Caco-2 (cell line): ENCODE results near the gene CAMKK1. TPM values are rescaled to one million over a fixed set of nuclear protein-coding genes. Genes with fewer than 3 reads are reported as not detected.

Source experiments
- BruUV-seq: library from RNA; stranded (reverse); fragments of 400-500 nt; replicated peaks from 2 replicates; lab custom pipeline; 2021; lab: Mats Ljungman, UMichigan
- CTCF ChIA-PET: fragments of 300-600 bp; sonication (Branson Sonifier 250); formaldehyde crosslinking; loops from one replicate; lab custom pipeline; 2022; ENCODE audit warnings: antibody characterized with exemption; lab: Charles Lee
- POLR2A ChIA-PET: fragments of 300-600 bp; sonication (Branson Sonifier 250); formaldehyde crosslinking; loops from one replicate; lab custom pipeline; 2022; ENCODE audit warnings: antibody characterized with exemption; lab: Charles Lee
- DNase-seq, 2 experiments: peaks; one replicate each; pipeline versions ENCODE4 v3.0.0 to v3.0.0-alpha.2; 2020 to 2022
- H3K27me3 ChIP-seq: replicated peaks from 2 replicates; pipeline ENCODE4 v1.6.0; 2011; ENCODE audit warnings: low read length; ENCODE audit not compliant: control insufficient read depth, insufficient read depth
- H3K36me3 ChIP-seq: 2 replicates; pipeline ENCODE4 v1.5.1; 2011; ENCODE audit warnings: low read length; ENCODE audit not compliant: control insufficient read depth, insufficient read depth
- H3K4me1 ChIP-seq: fragments of 250-450 bp; sonication (Bioruptor Pico); 2 replicates; pipeline ENCODE4 v1.5.1; 2020; ENCODE audit warnings: mild to moderate bottlenecking
- H3K4me3 ChIP-seq: 2 replicates; pipeline ENCODE4 v1.5.1; 2011; ENCODE audit warnings: low read depth, mild to moderate bottlenecking, control low read depth, low read length
- H3K9me3 ChIP-seq: fragments of 250-450 bp; sonication (Bioruptor Pico); 2 replicates; pipeline ENCODE4 v1.5.1; 2020; ENCODE audit warnings: mild to moderate bottlenecking, moderate library complexity
- H3K27ac Mint-ChIP-seq: one replicate; pipeline ENCODE4 v1.8.0; 2022; ENCODE audit warnings: mixed read lengths; ENCODE audit not compliant: unreplicated experiment
- H3K27me3 Mint-ChIP-seq: one replicate; pipeline ENCODE4 v1.8.0; 2022; ENCODE audit warnings: mixed read lengths; ENCODE audit not compliant: insufficient read depth, unreplicated experiment
- H3K36me3 Mint-ChIP-seq: one replicate; pipeline ENCODE4 v1.8.0; 2022; ENCODE audit warnings: mild to moderate bottlenecking, mixed read lengths; ENCODE audit not compliant: insufficient read depth, unreplicated experiment
- H3K4me1 Mint-ChIP-seq: one replicate; pipeline ENCODE4 v1.8.0; 2022; ENCODE audit warnings: low read depth, mixed read lengths; ENCODE audit not compliant: unreplicated experiment
- H3K4me3 Mint-ChIP-seq: one replicate; pipeline ENCODE4 v1.8.0; 2022; ENCODE audit warnings: mild to moderate bottlenecking, moderate library complexity, mixed read lengths; ENCODE audit not compliant: unreplicated experiment
- H3K9me3 Mint-ChIP-seq: one replicate; pipeline ENCODE4 v1.8.0; 2022; ENCODE audit warnings: mixed read lengths; ENCODE audit not compliant: unreplicated experiment
- intact Hi-C: fragments of 100-400 bp; cut with micrococcal nuclease; formaldehyde crosslinking; loops from one replicate; pipeline ENCODE4 v1.10.0; 2022; ENCODE audit not compliant: unreplicated experiment
- total RNA-seq: library from RNA; stranded (reverse); gene quantifications from 2 replicates; pipeline ENCODE4 v1.2.3, GENCODE V29; 2022
- TF ChIP-seq, protein P1 (sequence below), 2 experiments: fragments of 200-600 bp in 1 of 2; IDR thresholded peaks; 1 replicate in 1 of 2; 2 replicates in 1 of 2; pipeline versions ENCODE4 v1.5.1 to v1.8.0; 2011 to 2022; ENCODE audit warnings: antibody characterized with exemption in 1 of 2, control low read depth in 1 of 2, inconsistent platforms in 1 of 2, low read depth in 1 of 2, low read length in 1 of 2, mild to moderate bottlenecking in 1 of 2, moderate library complexity in 1 of 2; ENCODE audit not compliant: insufficient read depth in 1 of 2, severe bottlenecking in 1 of 2, unreplicated experiment in 1 of 2

CAMKK1 gene
- total RNA-seq, 1 experiment from 2014 or later = 1.9 TPM

- H3K36me3 Mint-ChIP-seq = peaks cover 8% of the 10 kb centered on the region
- intact Hi-C loops = no loop called here
- H3K4me1 Mint-ChIP-seq = peaks cover 9% of the 10 kb centered on the region
Observed at GRCh38 chr17:3890878-3891219, 2.0 kb downstream of the CAMKK1 start.

GRCh38 chr17:3890082-3890877 is 2.6 kb downstream of the CAMKK1 start:
- no peak overlapping the region for H3K4me3 Mint-ChIP-seq
- no peaks in the 10 kb centered on the region for H3K9me3 Mint-ChIP-seq
- H3K9me3 ChIP-seq = no peaks in the 10 kb centered on the region
- no peak overlapping the region for H3K4me3 ChIP-seq
- no peak for DNase-seq
- TF ChIP-seq, protein P1, sequence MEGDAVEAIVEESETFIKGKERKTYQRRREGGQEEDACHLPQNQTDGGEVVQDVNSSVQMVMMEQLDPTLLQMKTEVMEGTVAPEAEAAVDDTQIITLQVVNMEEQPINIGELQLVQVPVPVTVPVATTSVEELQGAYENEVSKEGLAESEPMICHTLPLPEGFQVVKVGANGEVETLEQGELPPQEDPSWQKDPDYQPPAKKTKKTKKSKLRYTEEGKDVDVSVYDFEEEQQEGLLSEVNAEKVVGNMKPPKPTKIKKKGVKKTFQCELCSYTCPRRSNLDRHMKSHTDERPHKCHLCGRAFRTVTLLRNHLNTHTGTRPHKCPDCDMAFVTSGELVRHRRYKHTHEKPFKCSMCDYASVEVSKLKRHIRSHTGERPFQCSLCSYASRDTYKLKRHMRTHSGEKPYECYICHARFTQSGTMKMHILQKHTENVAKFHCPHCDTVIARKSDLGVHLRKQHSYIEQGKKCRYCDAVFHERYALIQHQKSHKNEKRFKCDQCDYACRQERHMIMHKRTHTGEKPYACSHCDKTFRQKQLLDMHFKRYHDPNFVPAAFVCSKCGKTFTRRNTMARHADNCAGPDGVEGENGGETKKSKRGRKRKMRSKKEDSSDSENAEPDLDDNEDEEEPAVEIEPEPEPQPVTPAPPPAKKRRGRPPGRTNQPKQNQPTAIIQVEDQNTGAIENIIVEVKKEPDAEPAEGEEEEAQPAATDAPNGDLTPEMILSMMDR (IDR thresholded peaks at IDR 0.05; ENCODE audit: insufficient read depth in 1 of 2, low read depth in 1 of 2, low read length in 1 of 2, severe bottlenecking in 1 of 2, unreplicated experiment in 1 of 2) = no peak
- intact Hi-C loops = no loop called here
- peaks cover 7% of the 10 kb centered on the region; the same call in 1 of the 2 replicates for H3K4me1 ChIP-seq
- CTCF ChIA-PET = no interaction called here
- H3K36me3 Mint-ChIP-seq = peaks cover 8% of the 10 kb centered on the region
- no peaks in the 10 kb centered on the region for H3K27me3 Mint-ChIP-seq
- no peaks in the 10 kb centered on the region for H3K36me3 ChIP-seq
- peaks cover 9% of the 10 kb centered on the region for H3K4me1 Mint-ChIP-seq
- BruUV-seq = no TSS peak
- POLR2A ChIA-PET = no interaction called here
- no peak overlapping the region for H3K27ac Mint-ChIP-seq
- H3K27me3 ChIP-seq = no peaks in the 10 kb centered on the region

More at GRCh38 chr17:3890878-3891219, 2.0 kb downstream of the CAMKK1 start:
- no peak for DNase-seq
- H3K9me3 ChIP-seq = no peaks in the 10 kb centered on the region
- H3K4me1 ChIP-seq = peaks cover 7% of the 10 kb centered on the region; the same call in 1 of the 2 replicates
- ChIA-PET POLR2A (no interaction called here), CTCF (interaction anchor here (0.5 kb wide), 1 partner anchor 200 kb away, joined by 3 read pairs; no protein-coding TSS in a partner anchor)
- Mint-ChIP-seq H3K9me3 (no peaks in the 10 kb centered on the region), H3K4me3 (peak overlapping the region; percentile 73), H3K27me3 (no peaks in the 10 kb centered on the region), H3K27ac (no peak overlapping the region)
- no peak overlapping the region for H3K4me3 ChIP-seq
- no peaks in the 10 kb centered on the region for H3K36me3 ChIP-seq
- no peaks in the 10 kb centered on the region for H3K27me3 ChIP-seq
- no TSS peak for BruUV-seq
- TF ChIP-seq, protein P1 (IDR thresholded peaks at IDR 0.05; ENCODE audit: insufficient read depth in 1 of 2, low read depth in 1 of 2, low read length in 1 of 2, severe bottlenecking in 1 of 2, unreplicated experiment in 1 of 2) = no peak

DNA sequence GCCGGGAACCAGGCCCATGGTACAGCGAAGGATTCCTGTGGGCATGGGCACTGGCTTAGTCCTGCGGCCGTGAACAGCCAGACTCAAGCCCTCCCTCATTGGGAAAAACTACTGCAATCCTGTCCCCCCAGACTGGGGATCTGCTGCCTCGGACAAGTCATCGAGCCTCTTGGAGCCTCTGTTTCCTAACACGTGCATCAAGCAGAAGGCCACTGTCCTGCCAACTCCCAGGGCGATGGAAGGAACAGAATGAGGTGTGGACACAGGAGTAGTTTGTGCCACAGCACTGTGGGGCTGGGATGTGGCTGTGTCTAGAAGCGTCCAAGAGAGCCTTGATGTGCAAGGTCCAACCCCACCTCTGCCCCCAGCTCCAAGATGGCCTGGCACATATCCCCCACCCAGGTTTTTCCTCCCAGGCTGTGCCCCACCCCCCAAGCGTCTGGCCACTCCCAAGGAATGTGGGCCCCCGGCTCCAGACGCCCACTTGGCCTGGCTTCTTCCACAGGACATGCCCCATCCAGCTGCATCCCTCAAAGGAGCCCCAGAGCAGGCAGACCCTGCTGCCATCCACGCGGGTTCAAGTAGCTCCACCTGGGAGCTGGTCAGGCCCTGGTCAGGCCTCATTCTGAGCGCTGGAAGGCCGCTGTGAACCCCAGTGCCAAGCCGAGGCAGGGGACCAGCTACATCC is 3.4 kb downstream of the CAMKK1 start:
- BruUV-seq = no TSS peak
- CTCF ChIA-PET = no interaction called here
- DNase-seq = no peak
- H3K27me3 ChIP-seq = no peaks in the 10 kb centered on the region
- H3K4me1 ChIP-seq = peaks cover 7% of the 10 kb centered on the region; the same call in 1 of the 2 replicates
- H3K27ac Mint-ChIP-seq = no peak overlapping the region
- no peak overlapping the region for H3K4me3 ChIP-seq
- TF ChIP-seq, protein P1 (IDR thresholded peaks at IDR 0.05; ENCODE audit: insufficient read depth in 1 of 2, low read depth in 1 of 2, low read length in 1 of 2, severe bottlenecking in 1 of 2, unreplicated experiment in 1 of 2) = no peak
- H3K9me3 ChIP-seq = no peaks in the 10 kb centered on the region
- H3K4me3 Mint-ChIP-seq = no peak overlapping the region
- H3K36me3 ChIP-seq = no peaks in the 10 kb centered on the region
- peaks cover 9% of the 10 kb centered on the region for H3K4me1 Mint-ChIP-seq
- POLR2A ChIA-PET = no interaction called here
- no peaks in the 10 kb centered on the region for H3K27me3 Mint-ChIP-seq
- intact Hi-C loops = no loop called here
- no peaks in the 10 kb centered on the region for H3K9me3 Mint-ChIP-seq
- H3K36me3 Mint-ChIP-seq = peaks cover 8% of the 10 kb centered on the region
